Activated T-cell treated with anti-CD3 and anti-CD28 coated beads, Interleukin-2, amount 50 U/mL, for 72 hours (primary cell): ENCODE results near the gene DDA1. TPM values are rescaled to one million over a fixed set of nuclear protein-coding genes. Genes with fewer than 3 reads are reported as not detected.
"Not testable (repeated sequence)": the region's sequence is repeated elsewhere in the genome, so short reads cannot be mapped to it uniquely, and the experiment has no call there.

Experiments
- ATAC-seq, 2 donors: fragments of 150-1000 bp; cut with Tn5 transposase; replicated peaks in 1 of 2; 2 replicates each; pipeline ENCODE4 v1.10.0; 2021; ENCODE audit warnings: moderate library complexity in 2 of 2, mild to moderate bottlenecking in 1 of 2
- DNase-seq, 2 donors: peaks; one replicate each; pipeline ENCODE4 v3.0.0; 2021 to 2022; ENCODE audit warnings: mixed read lengths in 1 of 2
- H3K27ac Mint-ChIP-seq: one replicate; pipeline ENCODE4 v1.8.0; 2022; ENCODE audit warnings: mild to moderate bottlenecking, moderate library complexity, mixed read lengths
- H3K27me3 Mint-ChIP-seq: one replicate; pipeline ENCODE4 v1.8.0; 2022; ENCODE audit warnings: low read depth, mixed read lengths
- H3K36me3 Mint-ChIP-seq, 2 donors: one replicate each; pipeline ENCODE4 v1.8.0; 2022; ENCODE audit warnings: mixed read lengths in 2 of 2, mild to moderate bottlenecking in 1 of 2; ENCODE audit not compliant: insufficient read depth in 2 of 2
- H3K4me1 Mint-ChIP-seq: one replicate; pipeline ENCODE4 v1.8.0; 2022; ENCODE audit warnings: low read depth, mixed read lengths
- H3K4me3 Mint-ChIP-seq, 2 donors: one replicate each; pipeline ENCODE4 v1.8.0; 2022; ENCODE audit warnings: mild to moderate bottlenecking in 2 of 2, mixed read lengths in 2 of 2, moderate library complexity in 2 of 2
- H3K9me3 Mint-ChIP-seq, 2 donors: one replicate each; pipeline ENCODE4 v1.8.0; 2022; ENCODE audit warnings: mixed read lengths in 2 of 2
- total RNA-seq, 2 donors: library from RNA; stranded (reverse); gene quantifications; one replicate each; pipeline ENCODE4 v1.2.3, GENCODE V29; 2022

Gene DDA1
- total RNA-seq, 2 donors from 2014 or later = 29.6 to 40.2 TPM

GRCh38 chr19:17363852-17364605, 54.7 kb downstream of the DDA1 start:
- not testable (repeated sequence) for DNase-seq, H3K27ac Mint-ChIP-seq, H3K27me3 Mint-ChIP-seq, H3K4me1 Mint-ChIP-seq, ATAC-seq, H3K9me3 Mint-ChIP-seq, H3K4me3 Mint-ChIP-seq, H3K36me3 Mint-ChIP-seq

DNA sequence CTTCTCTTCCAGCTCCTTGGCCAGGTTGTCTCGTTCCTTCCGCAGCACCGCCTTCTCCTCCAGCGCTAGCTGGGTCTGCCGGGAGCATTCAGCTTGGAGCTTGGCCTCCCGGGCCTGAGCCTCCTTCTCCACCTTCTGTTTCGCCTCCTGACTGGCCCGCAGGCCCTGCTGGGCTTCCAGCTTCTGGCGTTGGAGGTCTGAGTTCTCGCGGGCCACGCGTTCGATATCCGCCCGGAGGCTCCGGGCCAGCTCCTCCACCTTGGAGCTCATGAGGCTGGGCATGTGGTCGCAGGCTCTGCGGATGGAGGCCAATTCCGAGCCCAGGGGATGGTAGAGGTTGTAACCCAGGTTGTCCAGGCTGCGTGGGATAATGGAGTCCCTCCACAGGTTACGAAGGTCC, 56.0 kb downstream of the DDA1 start:
- H3K4me3 Mint-ChIP-seq = no peak overlapping the region

DNA sequence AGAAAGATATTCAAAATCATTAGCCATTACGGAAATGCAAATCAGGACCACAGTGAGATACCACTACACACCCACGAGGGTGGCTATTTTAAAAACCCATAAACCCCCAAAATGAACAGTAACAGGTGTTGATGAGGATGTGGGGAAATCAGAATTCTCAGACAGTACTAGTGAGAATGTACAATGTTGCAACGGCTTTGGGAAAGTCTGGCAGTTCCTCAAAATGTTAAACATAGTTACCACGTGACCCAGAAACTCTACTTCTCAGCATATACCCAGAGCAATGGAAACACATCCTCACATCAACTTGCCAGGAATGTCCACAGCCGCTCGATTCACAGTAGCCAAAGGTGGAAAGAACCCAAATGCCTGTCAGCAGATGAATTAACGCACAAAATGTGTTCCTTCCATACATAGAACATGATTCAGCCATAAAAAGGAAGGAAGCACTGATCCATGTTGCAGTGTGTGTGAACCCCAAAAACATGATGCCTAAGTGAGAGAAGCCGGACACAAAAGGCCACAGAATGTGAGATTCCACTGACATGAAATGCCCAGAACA, 60.7 kb downstream of the DDA1 start:
- ATAC-seq (no peak), DNase-seq (no peak)
- H3K4me3 Mint-ChIP-seq = no peak overlapping the region
- H3K9me3 Mint-ChIP-seq = no peaks in the 10 kb centered on the region
- peaks cover 8% of the 10 kb centered on the region for H3K27me3 Mint-ChIP-seq
- peaks cover 4% of the 10 kb centered on the region for H3K4me1 Mint-ChIP-seq
- no peaks in the 10 kb centered on the region for H3K36me3 Mint-ChIP-seq
- no peak overlapping the region for H3K27ac Mint-ChIP-seq

More for the DNA sequence above, 56.0 kb downstream of the DDA1 start:
- H3K4me1 Mint-ChIP-seq = peaks cover 4% of the 10 kb centered on the region
- DNase-seq (no peak), ATAC-seq (no peak)
- H3K36me3 Mint-ChIP-seq = no peaks in the 10 kb centered on the region
- H3K27me3 Mint-ChIP-seq = peaks cover 5% of the 10 kb centered on the region
- H3K27ac Mint-ChIP-seq = no peak overlapping the region
- H3K9me3 Mint-ChIP-seq = no peaks in the 10 kb centered on the region

Other genes with a start within 250 kb of the DDA1 start
- 10 to 100 TPM; 37.3 to 45.6 TPM for gene HAUS8, start 234.1 kb upstream of the DDA1 start, total RNA-seq
- 100 to 1,000 TPM; 106 to 135 TPM for gene MYO9B, start 233.8 kb upstream of the DDA1 start, total RNA-seq
- 10 to 100 TPM; 27.2 to 32.8 TPM for gene USE1, start 94.2 kb upstream of the DDA1 start, total RNA-seq
- gene OCEL1, start 83.3 kb upstream of the DDA1 start, total RNA-seq = 10 to 100 TPM; 19.3 to 19.4 TPM
- 1 to 10 TPM; 4.7 to 6.4 TPM for gene NR2F6, start 63.6 kb upstream of the DDA1 start, total RNA-seq
- under 1 TPM; 0.19 to 0.46 TPM for gene USHBP1, start 44.8 kb upstream of the DDA1 start, total RNA-seq
- 10 to 100 TPM; 86.6 to 96.1 TPM for gene BABAM1, start 42.1 kb upstream of the DDA1 start, total RNA-seq
- gene ANKLE1, start 27.7 kb upstream of the DDA1 start, total RNA-seq = 1 to 10 TPM; 5.8 to 8.9 TPM
- 10 to 100 TPM; 16.1 to 16.6 TPM for gene ABHD8, start 6.1 kb upstream of the DDA1 start, total RNA-seq
- 10 to 100 TPM; 75.0 to 75.8 TPM for gene MRPL34, start 3.7 kb upstream of the DDA1 start, total RNA-seq
- gene ANO8, start 25.3 kb downstream of the DDA1 start, total RNA-seq = 10 to 100 TPM; 11.1 to 13.7 TPM
- gene GTPBP3, start 28.0 kb downstream of the DDA1 start, total RNA-seq = 10 to 100 TPM; 26.0 to 39.1 TPM
- gene PLVAP, start 67.8 kb downstream of the DDA1 start, total RNA-seq = not detected
- gene CCDC194, start 84.6 kb downstream of the DDA1 start, total RNA-seq = 1 to 10 TPM; 2.2 to 2.8 TPM
- 10 to 100 TPM; 40.9 to 75.0 TPM for gene BST2, start 96.1 kb downstream of the DDA1 start, total RNA-seq
- 10 to 100 TPM; 32.4 to 38.4 TPM for gene MVB12A, start 110.5 kb downstream of the DDA1 start, total RNA-seq
- gene TMEM221, start 139.1 kb downstream of the DDA1 start, total RNA-seq = not detected
- gene NXNL1, start 151.4 kb downstream of the DDA1 start, total RNA-seq = not detected
- gene SLC27A1, start 161.0 kb downstream of the DDA1 start, total RNA-seq = 1 to 10 TPM; 3.5 to 4.4 TPM
- gene PGLS, start 202.1 kb downstream of the DDA1 start, total RNA-seq = 10 to 100 TPM; 56.5 to 63.6 TPM
- gene COLGALT1, start 246.1 kb downstream of the DDA1 start, total RNA-seq = 10 to 100 TPM; 38.3 to 46.3 TPM